ENCODE results near the gene MTARC1.

DNA sequence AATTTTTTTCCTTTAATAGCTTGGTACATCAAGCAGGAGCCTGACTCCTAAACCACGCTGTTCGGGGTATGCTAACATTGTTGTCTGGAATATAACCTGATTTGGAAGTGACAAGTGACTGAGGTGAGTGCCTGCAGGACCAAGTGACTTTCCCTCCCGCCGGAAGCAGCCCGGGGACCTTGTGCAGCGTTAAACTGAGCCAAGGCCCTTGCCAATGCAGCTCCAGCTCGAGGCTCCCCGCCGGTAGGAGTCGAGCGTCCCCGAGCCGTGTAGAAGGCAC lies 716 bp upstream of the MTARC1 start:
- TF ChIP-seq GATA2 (IDR thresholded peaks at IDR 0.05; ENCODE audit: low read depth, low read length) (no peak), GATA3 (IDR thresholded peaks at IDR 0.05; ENCODE audit: low read depth, low read length) (no peak)
